Activated naive CD4-positive, alpha-beta T cell treated with anti-CD3 and anti-CD28 coated beads, Interleukin-2, amount 50 U/mL, for 24 hours (primary cell): ENCODE results near the gene RNLS.

ENCODE experiments used
- H3K27ac Mint-ChIP-seq: one replicate; pipeline ENCODE4 v1.8.0; 2021; ENCODE audit warnings: mild to moderate bottlenecking, mixed read lengths
- H3K27me3 Mint-ChIP-seq: one replicate; pipeline ENCODE4 v1.8.0; 2021; ENCODE audit warnings: mixed read lengths
- H3K36me3 Mint-ChIP-seq: one replicate; pipeline ENCODE4 v1.8.0; 2021; ENCODE audit warnings: mixed read lengths
- H3K4me1 Mint-ChIP-seq: one replicate; pipeline ENCODE4 v1.8.0; 2021; ENCODE audit warnings: mixed read lengths
- H3K4me3 Mint-ChIP-seq: one replicate; pipeline ENCODE4 v1.8.0; 2021; ENCODE audit warnings: mild to moderate bottlenecking, mixed read lengths
- H3K9me3 Mint-ChIP-seq: one replicate; pipeline ENCODE4 v1.8.0; 2021; ENCODE audit warnings: mixed read lengths

RNLS gene

GRCh38 chr10:88416801-88417200, 166.3 kb downstream of the RNLS start:
- H3K4me3 Mint-ChIP-seq = no peak overlapping the region
- H3K9me3 Mint-ChIP-seq = no peaks in the 10 kb centered on the region
- no peak overlapping the region for H3K27ac Mint-ChIP-seq
- no peaks in the 10 kb centered on the region for H3K27me3 Mint-ChIP-seq
- H3K36me3 Mint-ChIP-seq = no peaks in the 10 kb centered on the region
- H3K4me1 Mint-ChIP-seq = peaks cover 5% of the 10 kb centered on the region

DNA sequence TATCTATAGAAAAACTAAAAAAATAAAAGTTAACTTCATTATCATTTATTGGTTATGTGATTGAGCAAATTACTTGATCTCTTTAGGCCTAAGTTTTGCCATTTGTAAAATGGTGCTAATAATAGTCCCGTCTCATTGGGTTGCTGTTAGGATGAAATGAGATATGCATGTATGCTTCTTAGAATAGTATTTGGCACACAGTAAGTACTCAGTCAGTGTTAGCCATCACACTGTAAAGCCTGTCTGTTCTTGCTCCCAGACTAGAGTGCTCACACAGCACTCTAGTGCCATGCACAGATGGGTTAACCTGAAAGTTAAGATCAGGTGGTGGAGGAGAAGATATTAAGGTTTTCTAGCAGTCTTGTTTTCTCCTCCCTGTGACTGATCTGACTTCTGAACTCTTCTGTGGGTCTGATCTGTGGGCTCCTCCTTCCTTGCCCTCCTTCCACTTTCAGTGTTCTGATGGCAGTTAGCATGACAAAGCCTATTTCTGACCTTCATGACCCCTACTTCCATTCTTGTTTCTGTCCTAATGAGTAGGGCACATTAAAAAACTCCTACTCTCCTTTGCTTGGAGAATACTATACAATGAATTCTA, 167.5 kb downstream of the RNLS start:
- Mint-ChIP-seq H3K4me3 (no peak overlapping the region), H3K27me3 (no peaks in the 10 kb centered on the region), H3K9me3 (no peaks in the 10 kb centered on the region), H3K27ac (no peak overlapping the region), H3K4me1 (peaks cover 5% of the 10 kb centered on the region), H3K36me3 (no peaks in the 10 kb centered on the region)

GRCh38 chr10:88413412-88413811, 169.7 kb downstream of the RNLS start:
- H3K4me3 Mint-ChIP-seq = no peak overlapping the region
- no peak overlapping the region for H3K27ac Mint-ChIP-seq
- H3K4me1 Mint-ChIP-seq = peaks cover 10% of the 10 kb centered on the region
- no peaks in the 10 kb centered on the region for H3K36me3 Mint-ChIP-seq
- H3K27me3 Mint-ChIP-seq = no peaks in the 10 kb centered on the region
- H3K9me3 Mint-ChIP-seq = no peaks in the 10 kb centered on the region

DNA sequence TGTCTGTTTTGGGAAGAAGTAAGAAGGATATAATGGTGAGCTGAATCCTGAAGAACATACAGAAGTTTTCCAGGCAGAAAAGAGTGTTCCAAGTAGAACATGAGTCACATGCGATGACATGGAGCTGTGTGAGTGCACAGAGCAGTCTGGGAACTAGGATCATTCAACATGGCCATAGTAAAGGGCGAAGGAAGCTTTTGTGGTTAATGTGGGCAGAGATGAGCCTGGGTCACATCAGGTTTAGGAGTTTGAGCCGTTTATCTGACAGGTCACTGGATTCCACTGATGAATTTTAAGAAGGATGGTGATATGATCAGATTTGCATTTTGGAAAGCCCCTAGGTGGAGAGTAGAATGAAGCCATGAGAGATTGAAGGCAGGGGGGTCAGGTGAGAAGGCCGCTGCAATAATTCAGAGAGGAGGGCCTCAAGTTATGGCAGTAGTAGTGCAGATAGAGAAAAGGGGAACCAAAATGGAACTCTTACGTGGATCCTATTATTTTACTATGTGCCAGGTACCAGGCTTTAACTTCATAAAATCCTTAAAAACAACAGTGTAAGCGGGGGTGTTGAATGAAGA, 171.3 kb downstream of the RNLS start:
- no peaks in the 10 kb centered on the region for H3K36me3 Mint-ChIP-seq
- no peak overlapping the region for H3K4me3 Mint-ChIP-seq
- H3K9me3 Mint-ChIP-seq = no peaks in the 10 kb centered on the region
- no peak overlapping the region for H3K27ac Mint-ChIP-seq
- H3K4me1 Mint-ChIP-seq = peaks cover 10% of the 10 kb centered on the region
- no peaks in the 10 kb centered on the region for H3K27me3 Mint-ChIP-seq

DNA sequence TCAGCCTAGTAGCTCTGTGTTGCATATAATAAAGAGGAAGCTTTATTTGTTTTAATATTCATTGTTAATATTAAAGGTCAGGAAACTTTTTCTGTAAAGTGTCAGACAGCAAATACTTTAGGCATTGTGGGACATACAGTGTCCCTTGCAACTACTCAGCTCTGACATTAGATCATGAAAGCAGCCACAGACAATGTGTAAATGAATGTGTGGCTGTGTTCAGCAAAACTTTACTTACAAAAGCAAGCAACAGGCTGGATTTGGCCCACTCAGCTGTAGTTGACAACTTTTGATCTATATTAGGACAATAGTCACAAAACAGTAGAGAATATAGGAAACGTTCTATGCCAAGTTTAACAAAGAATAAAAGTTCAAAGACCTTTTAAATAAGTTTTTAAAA, 173.3 kb downstream of the RNLS start:
- no peak overlapping the region for H3K27ac Mint-ChIP-seq
- H3K4me1 Mint-ChIP-seq = peaks cover 10% of the 10 kb centered on the region
- no peaks in the 10 kb centered on the region for H3K9me3 Mint-ChIP-seq
- H3K36me3 Mint-ChIP-seq = peaks cover 1% of the 10 kb centered on the region
- H3K27me3 Mint-ChIP-seq = no peaks in the 10 kb centered on the region
- H3K4me3 Mint-ChIP-seq = no peak overlapping the region

DNA sequence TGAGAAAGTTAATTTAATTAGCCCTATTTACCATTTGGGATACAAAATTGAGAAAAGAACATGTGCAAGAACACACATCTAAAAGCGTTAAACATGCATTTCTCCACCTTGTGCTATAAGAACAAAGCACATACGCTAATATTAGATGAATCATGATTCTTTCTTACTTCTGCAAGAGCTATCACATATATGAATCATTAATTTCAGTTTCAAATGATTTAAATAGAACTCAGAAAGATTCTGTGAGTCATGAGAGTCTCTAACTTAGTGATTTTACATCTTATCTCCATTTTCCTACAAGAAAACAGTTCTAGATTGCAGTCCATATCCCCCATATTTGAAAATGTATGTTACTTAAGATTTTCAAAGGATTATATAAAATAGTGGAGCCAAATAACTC, 173.9 kb downstream of the RNLS start:
- Mint-ChIP-seq H3K36me3 (peaks cover 1% of the 10 kb centered on the region), H3K9me3 (no peaks in the 10 kb centered on the region), H3K4me1 (peaks cover 9% of the 10 kb centered on the region), H3K27me3 (no peaks in the 10 kb centered on the region), H3K27ac (no peak overlapping the region), H3K4me3 (no peak overlapping the region)

- H3K27me3 Mint-ChIP-seq = no peaks in the 10 kb centered on the region
- no peak overlapping the region for H3K27ac Mint-ChIP-seq
- peaks cover 5% of the 10 kb centered on the region for H3K4me1 Mint-ChIP-seq
- no peaks in the 10 kb centered on the region for H3K9me3 Mint-ChIP-seq
- peaks cover 1% of the 10 kb centered on the region for H3K36me3 Mint-ChIP-seq
- H3K4me3 Mint-ChIP-seq = no peak overlapping the region
These were observed 175.0 kb downstream of the RNLS start for GRCh38 chr10:88408096-88408495.

GRCh38 chr10:88404133-88404532, 179.0 kb downstream of the RNLS start:
- no peak overlapping the region for H3K4me3 Mint-ChIP-seq
- H3K9me3 Mint-ChIP-seq = no peaks in the 10 kb centered on the region
- H3K4me1 Mint-ChIP-seq = peaks cover 9% of the 10 kb centered on the region
- peaks cover 5% of the 10 kb centered on the region for H3K36me3 Mint-ChIP-seq
- no peaks in the 10 kb centered on the region for H3K27me3 Mint-ChIP-seq
- H3K27ac Mint-ChIP-seq = no peak overlapping the region

DNA sequence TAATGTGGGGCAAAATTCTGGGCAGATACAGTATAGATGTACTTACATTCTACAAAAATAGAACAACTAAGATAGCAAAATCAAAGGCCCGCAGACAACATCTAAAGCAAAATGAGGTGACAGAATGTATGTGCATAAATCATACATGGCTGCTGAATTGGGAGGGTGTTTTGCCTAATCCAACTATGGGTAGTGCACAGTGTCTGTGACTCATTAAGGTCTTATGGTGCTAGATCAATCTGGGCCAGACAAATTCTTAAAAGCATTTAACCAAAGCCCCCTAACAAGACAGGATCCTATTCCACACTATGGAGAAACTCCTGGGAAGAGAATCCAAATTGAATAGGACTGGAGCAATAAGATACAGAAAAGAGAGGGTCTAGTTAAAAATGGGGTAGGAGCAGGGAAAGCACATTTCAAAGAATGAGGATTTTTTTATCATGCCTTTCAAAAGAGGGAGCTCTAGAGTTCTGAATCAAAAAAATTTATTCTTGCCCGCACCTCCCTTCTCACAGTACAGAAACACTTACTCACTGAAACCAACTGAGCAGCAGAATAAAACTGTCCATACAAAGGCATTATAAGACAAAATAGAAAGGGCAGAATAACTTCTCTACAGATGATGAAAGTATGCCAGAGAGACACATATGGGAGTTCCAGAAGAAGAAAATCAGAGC, 181.3 kb downstream of the RNLS start:
- Mint-ChIP-seq H3K9me3 (peaks cover 16% of the 10 kb centered on the region), H3K36me3 (peaks cover 21% of the 10 kb centered on the region), H3K27ac (peak overlapping the region; percentile 33), H3K4me3 (no peak overlapping the region), H3K4me1 (peaks cover 7% of the 10 kb centered on the region), H3K27me3 (no peaks in the 10 kb centered on the region)

DNA sequence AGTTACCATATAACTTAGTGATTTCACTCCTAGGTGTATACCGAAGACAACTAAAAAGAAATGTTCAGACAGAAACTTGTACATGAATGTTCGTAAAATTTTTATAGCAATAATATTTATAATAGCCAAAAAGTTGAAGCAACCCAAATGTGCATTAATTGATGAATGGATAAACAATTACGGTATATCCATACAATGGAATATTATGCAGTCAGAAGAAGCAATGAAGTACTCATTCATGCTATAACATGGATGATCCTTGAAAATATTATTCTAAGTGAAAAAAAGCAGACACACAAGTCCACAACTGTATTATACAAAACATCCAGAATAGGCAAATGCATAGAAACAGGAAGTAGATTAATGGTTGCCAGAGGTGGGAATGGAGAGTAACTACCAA, 183.9 kb downstream of the RNLS start:
- no peak overlapping the region for H3K27ac Mint-ChIP-seq
- H3K4me3 Mint-ChIP-seq = no peak overlapping the region
- H3K36me3 Mint-ChIP-seq = peaks cover 22% of the 10 kb centered on the region
- H3K9me3 Mint-ChIP-seq = peaks cover 22% of the 10 kb centered on the region
- peaks cover 7% of the 10 kb centered on the region for H3K4me1 Mint-ChIP-seq
- no peaks in the 10 kb centered on the region for H3K27me3 Mint-ChIP-seq

- no peaks in the 10 kb centered on the region for H3K27me3 Mint-ChIP-seq
These were observed 187.4 kb downstream of the RNLS start for GRCh38 chr10:88395677-88396076.

GRCh38 chr10:88392222-88392621, 190.9 kb downstream of the RNLS start:
- H3K9me3 Mint-ChIP-seq = peaks cover 10% of the 10 kb centered on the region

More at GRCh38 chr10:88395677-88396076, 187.4 kb downstream of the RNLS start:
- Mint-ChIP-seq H3K9me3 (peaks cover 22% of the 10 kb centered on the region), H3K4me3 (no peak overlapping the region), H3K36me3 (peaks cover 24% of the 10 kb centered on the region), H3K27ac (no peak overlapping the region), H3K4me1 (peaks cover 14% of the 10 kb centered on the region)

DNA sequence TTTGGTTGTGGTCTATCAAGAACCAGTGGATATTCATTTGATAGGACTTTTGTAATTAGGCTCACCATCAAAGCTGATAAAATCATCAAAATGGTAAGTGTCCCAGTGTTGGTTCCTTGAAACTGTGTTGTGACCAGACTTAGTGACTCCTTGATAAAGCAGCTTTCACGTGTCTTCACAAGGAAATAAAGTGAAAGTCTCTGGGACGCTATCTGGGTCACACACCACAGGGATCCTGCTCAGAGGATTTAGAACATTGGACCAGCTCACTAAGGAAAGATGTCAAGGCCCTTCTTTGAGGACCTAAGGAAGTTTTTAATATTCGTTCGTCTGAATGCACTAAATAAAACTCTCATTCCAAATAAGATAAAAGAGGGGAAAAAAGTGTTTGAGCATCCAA, 193.1 kb downstream of the RNLS start:
- peaks cover 23% of the 10 kb centered on the region for H3K4me1 Mint-ChIP-seq
- no peak overlapping the region for H3K4me3 Mint-ChIP-seq
- H3K9me3 Mint-ChIP-seq = no peaks in the 10 kb centered on the region
- no peak overlapping the region for H3K27ac Mint-ChIP-seq
- peaks cover 1% of the 10 kb centered on the region for H3K36me3 Mint-ChIP-seq
- H3K27me3 Mint-ChIP-seq = no peaks in the 10 kb centered on the region

More at GRCh38 chr10:88392222-88392621, 190.9 kb downstream of the RNLS start:
- peak overlapping the region; percentile 46 for H3K27ac Mint-ChIP-seq
- H3K27me3 Mint-ChIP-seq = no peaks in the 10 kb centered on the region
- peaks cover 14% of the 10 kb centered on the region for H3K4me1 Mint-ChIP-seq
- H3K4me3 Mint-ChIP-seq = peak overlapping the region; percentile 59
- H3K36me3 Mint-ChIP-seq = peaks cover 8% of the 10 kb centered on the region

GRCh38 chr10:88389456-88389855, 193.7 kb downstream of the RNLS start:
- Mint-ChIP-seq H3K4me1 (peaks cover 28% of the 10 kb centered on the region), H3K4me3 (no peak overlapping the region), H3K27me3 (no peaks in the 10 kb centered on the region), H3K9me3 (no peaks in the 10 kb centered on the region), H3K36me3 (peaks cover 1% of the 10 kb centered on the region), H3K27ac (peak overlapping the region; percentile 19)

GRCh38 chr10:88388324-88388723, 194.8 kb downstream of the RNLS start:
- Mint-ChIP-seq H3K27ac (no peak overlapping the region), H3K27me3 (no peaks in the 10 kb centered on the region), H3K36me3 (peaks cover 1% of the 10 kb centered on the region), H3K4me1 (peaks cover 39% of the 10 kb centered on the region), H3K4me3 (no peak overlapping the region), H3K9me3 (no peaks in the 10 kb centered on the region)
